ENCODE data around the gene ZNF512B.
"Not testable (repeated sequence)": the region's sequence is repeated elsewhere in the genome, so short reads cannot be mapped to it uniquely, and the experiment has no call there.

Gene ZNF512B

GRCh38 chr20:63969838-63970713, at the start of gene ZNF512B:
TSS of gene ZNF512B (minus strand) at chr20:63969930. CDS start at chr20:63967950, 1,980 bp downstream.
- DNase-seq = peak; percentile 71

GRCh38 chr20:64015635-64016034, 45.9 kb upstream of the ZNF512B start:
- DNase-seq = no peak

- not testable (repeated sequence) for DNase-seq
Measured at GRCh38 chr20:64012385-64013154, 42.8 kb upstream of the ZNF512B start.

GRCh38 chr20:64011366-64011779, 41.6 kb upstream of the ZNF512B start:
- no peak for DNase-seq

GRCh38 chr20:64010711-64011237, 41.0 kb upstream of the ZNF512B start:
- no peak for DNase-seq

GRCh38 chr20:64009811-64010387, 40.2 kb upstream of the ZNF512B start:
- DNase-seq = no peak

- no peak for DNase-seq
Measured at GRCh38 chr20:64006902-64007301, 37.2 kb upstream of the ZNF512B start.

GRCh38 chr20:64006490-64006889, 36.8 kb upstream of the ZNF512B start:
- DNase-seq = no peak

- no peak for DNase-seq
Measured at GRCh38 chr20:64005394-64005793, 35.7 kb upstream of the ZNF512B start.

- DNase-seq = no peak
Measured at GRCh38 chr20:64003960-64004725, 34.4 kb upstream of the ZNF512B start.

- no peak for DNase-seq
Measured at GRCh38 chr20:64001607-64002011, 31.9 kb upstream of the ZNF512B start.

GRCh38 chr20:64000906-64001305, 31.2 kb upstream of the ZNF512B start:
- DNase-seq = no peak

GRCh38 chr20:63982937-63983336, 13.2 kb upstream of the ZNF512B start:
- DNase-seq = no peak

GRCh38 chr20:63980806-63981728, 11.3 kb upstream of the ZNF512B start, which contains the start of gene PRPF6:
TSS of gene PRPF6 (plus strand) at chr20:63981132. CDS start at chr20:63981246, 114 bp downstream.
- DNase-seq = peak; percentile 98

- DNase-seq = no peak
Measured at GRCh38 chr20:63980317-63980805, 10.6 kb upstream of the ZNF512B start.

- DNase-seq = peak; percentile 78
Measured at GRCh38 chr20:63979557-63980316, 10.0 kb upstream of the ZNF512B start, which contains the start of gene SAMD10. TSS of gene SAMD10 (minus strand) at chr20:63979642. CDS start at chr20:63979467, 175 bp downstream.

GRCh38 chr20:63979229-63979556, 9.5 kb upstream of the ZNF512B start:
- no peak for DNase-seq

GRCh38 chr20:63978319-63979228, 8.8 kb upstream of the ZNF512B start:
- DNase-seq = peak; percentile 76

GRCh38 chr20:63977739-63978276, 8.1 kb upstream of the ZNF512B start:
- peak; percentile 35 for DNase-seq

Measured in OCI-M1 (cell line).